Left lung (tissue), 10 donors: ENCODE results near the gene SLCO4A1. TPM values are rescaled to one million over a fixed set of nuclear protein-coding genes. Genes with fewer than 3 reads are reported as not detected.
"Not testable (repeated sequence)": the region's sequence is repeated elsewhere in the genome, so short reads cannot be mapped to it uniquely, and the experiment has no call there.

Experiments used
- ATAC-seq: fragments of 200-7000 bp; cut with Tn5 transposase; one replicate; pipeline ENCODE4 v1.9.1; 2020; ENCODE audit warnings: moderate library complexity
- DNase-seq, 4 donors: peaks; one replicate each; pipeline ENCODE4 v3.0.0-alpha.2; 2013 to 2020
- H3K27ac ChIP-seq, 2 donors: fragments of 200-600 bp; sonication (generic) in 1 of 2; one replicate each; pipeline versions ENCODE4 v1.5.0 to v1.8.0; 2020 to 2021
- H3K27me3 ChIP-seq, 2 donors: fragments of 200-600 bp; sonication (generic) in 1 of 2; one replicate each; pipeline versions ENCODE4 v1.5.0 to v1.8.0; 2020 to 2021
- H3K36me3 ChIP-seq, 2 donors: fragments of 200-600 bp; sonication (generic) in 1 of 2; one replicate each; pipeline versions ENCODE4 v1.5.0 to v1.8.0; 2020 to 2021
- H3K4me1 ChIP-seq, 2 donors: fragments of 200-600 bp; one replicate each; pipeline ENCODE4 v1.8.0; 2021
- H3K4me3 ChIP-seq, 2 donors: fragments of 200-600 bp; sonication (generic) in 1 of 2; one replicate each; pipeline versions ENCODE4 v1.5.0 to v1.8.0; 2020 to 2021; ENCODE audit warnings: mild to moderate bottlenecking in 1 of 2
- H3K9me3 ChIP-seq, 2 donors: fragments of 200-600 bp; sonication (generic) in 1 of 2; one replicate each; pipeline versions ENCODE4 v1.5.0 to v1.8.0; 2020 to 2021
- CTCF ChIP-seq, 2 donors: fragments of 200-600 bp; sonication (generic) in 1 of 2; IDR thresholded peaks; one replicate each; pipeline versions ENCODE4 v1.5.0 to v1.8.0; 2021; ENCODE audit warnings: antibody characterized with exemption in 2 of 2
- intact Hi-C, 2 donors: fragments of 100-400 bp; cut with DNase I; formaldehyde crosslinking; loops; one replicate each; pipeline versions ENCODE4 v1.11.2 to v1.14.2; 2022
- polyA plus RNA-seq, 6 donors: library from polyadenylated mRNA; unstranded; fragments of 120-200 nt; gene quantifications; one replicate each; pipeline ENCODE4 v1.2.1, GENCODE V29; 2013; ENCODE audit not compliant: insufficient read length in 6 of 6
- total RNA-seq, 2 donors: library from RNA; stranded (reverse); fragmentation: NEBNext Ultra II Directional; extraction: Animal tissue kit (Norgen Biotek cat#: 25700); gene quantifications; one replicate each; pipeline ENCODE4 v1.2.1, GENCODE V29; 2021
- donor health status: DM: no; HTN: yes; CAD: no.
- donor health status: DM: no; HTN: no; CAD: no.

SLCO4A1 gene
- total and polyA plus RNA-seq, 8 donors: 0.20 to 47.2 (median 0.60) TPM

- H3K36me3 ChIP-seq: no peaks in the 10 kb centered on the region
- peaks cover 0 to 39% of the 10 kb centered on the region in 2 donors for H3K27me3 ChIP-seq
- H3K4me1 ChIP-seq: peaks cover 0 to 57% of the 10 kb centered on the region in 2 donors
- H3K4me3 ChIP-seq: no peak overlapping the region
- peak overlapping the region in 1 of 2 donors; percentile 10 for H3K27ac ChIP-seq
- DNase-seq (no peak), ATAC-seq (no peak)
- intact Hi-C loops: no loop called here
- peaks cover 0 to 6% of the 10 kb centered on the region in 2 donors for H3K9me3 ChIP-seq
- TF ChIP-seq CTCF (IDR thresholded peaks at IDR 0.05): no peak
Measured at GRCh38 chr20:62677678-62678077, 35.4 kb downstream of the SLCO4A1 start.

- DNase-seq (no peak), ATAC-seq (no peak)
- Histone ChIP-seq H3K27ac (peak overlapping the region in 1 of 2 donors; percentile 10), H3K4me1 (peaks cover 0 to 56% of the 10 kb centered on the region in 2 donors), H3K9me3 (peaks cover 0 to 6% of the 10 kb centered on the region in 2 donors), H3K4me3 (no peak overlapping the region), H3K27me3 (peaks cover 0 to 48% of the 10 kb centered on the region in 2 donors), H3K36me3 (no peaks in the 10 kb centered on the region)
- intact Hi-C loops: no loop called here
- no peak for TF ChIP-seq CTCF (IDR thresholded peaks at IDR 0.05)
Measured at GRCh38 chr20:62678553-62678952, 36.2 kb downstream of the SLCO4A1 start.

DNA sequence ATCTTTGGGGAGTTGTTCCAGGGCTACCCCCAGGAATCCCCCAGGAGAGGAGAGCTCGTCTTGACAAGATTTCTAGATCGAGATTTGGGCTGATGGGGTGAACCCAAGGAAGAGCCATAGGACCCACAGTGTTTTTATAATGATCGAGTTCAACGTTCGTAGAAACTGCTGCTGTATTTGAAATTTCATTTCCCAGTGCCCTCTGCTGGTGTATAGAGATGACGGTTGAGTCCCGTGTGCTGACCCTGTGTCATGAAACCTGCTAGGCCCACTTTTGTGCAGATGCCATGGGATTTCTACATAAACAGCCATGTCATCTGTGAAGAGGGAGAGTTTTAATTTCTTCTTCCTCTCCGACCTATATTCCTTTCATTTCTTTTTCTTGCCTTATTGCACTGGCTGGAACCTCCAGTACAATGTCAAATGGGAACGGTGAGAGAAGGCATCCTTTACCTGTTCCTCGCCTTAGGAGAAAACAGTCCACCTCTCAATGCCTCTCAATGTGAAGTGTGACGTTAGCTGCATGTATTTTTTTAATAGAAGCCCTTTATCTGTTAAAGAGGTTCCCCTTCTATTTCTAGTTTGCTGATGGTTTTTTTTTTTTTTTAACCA lies 37.8 kb downstream of the SLCO4A1 start:
- intact Hi-C loops: no loop called here
- Histone ChIP-seq H3K36me3 (no peaks in the 10 kb centered on the region), H3K27ac (no peak overlapping the region), H3K4me3 (no peak overlapping the region), H3K9me3 (peaks cover 0 to 6% of the 10 kb centered on the region in 2 donors), H3K4me1 (peaks cover 0 to 42% of the 10 kb centered on the region in 2 donors), H3K27me3 (peaks cover 0 to 46% of the 10 kb centered on the region in 2 donors)
- ATAC-seq: no peak
- TF ChIP-seq CTCF (IDR thresholded peaks at IDR 0.05): no peak
- DNase-seq: no peak

- no peak for DNase-seq
- no peaks in the 10 kb centered on the region for H3K36me3 ChIP-seq
- peaks cover 0 to 56% of the 10 kb centered on the region in 2 donors for H3K27me3 ChIP-seq
- peaks cover 0 to 6% of the 10 kb centered on the region in 2 donors for H3K9me3 ChIP-seq
- intact Hi-C loops: no loop called here
- peaks cover 0 to 32% of the 10 kb centered on the region in 2 donors for H3K4me1 ChIP-seq
- no peak for TF ChIP-seq CTCF (IDR thresholded peaks at IDR 0.05)
- peak overlapping the region in 1 of 2 donors; percentile 60 for H3K27ac ChIP-seq
- ATAC-seq: no peak
- H3K4me3 ChIP-seq: no peak overlapping the region
Measured at GRCh38 chr20:62682912-62683517, 40.7 kb downstream of the SLCO4A1 start.

DNA sequence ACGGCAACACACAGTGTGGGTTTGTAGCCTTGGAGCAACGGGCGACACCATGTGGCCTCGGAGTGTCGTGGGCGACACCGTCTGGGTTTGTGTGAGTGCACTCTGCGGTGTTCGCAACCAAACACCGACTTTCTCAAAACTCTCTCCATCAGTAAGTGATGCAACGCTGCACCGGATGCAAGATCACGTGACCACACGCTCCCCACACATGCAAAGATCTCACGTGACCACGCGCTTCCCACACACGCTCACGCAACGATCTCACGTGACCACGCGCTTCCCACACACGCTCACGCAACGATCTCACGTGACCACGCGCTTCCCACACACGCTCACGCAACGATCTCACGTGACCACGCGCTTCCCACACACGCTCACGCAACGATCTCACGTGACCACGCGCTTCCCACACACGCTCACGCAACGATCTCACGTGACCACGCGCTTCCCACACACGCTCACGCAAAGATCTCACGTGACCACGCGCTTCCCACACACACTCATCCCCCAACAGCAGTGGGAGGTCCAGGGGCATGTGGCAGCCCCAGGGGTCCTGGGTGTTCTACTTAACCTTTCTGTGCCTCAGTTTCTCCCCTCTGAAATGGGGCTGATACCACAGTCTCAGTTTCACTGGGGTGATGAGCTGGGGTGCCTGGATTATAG lies 41.5 kb downstream of the SLCO4A1 start:
- peaks cover 0 to 56% of the 10 kb centered on the region in 2 donors for H3K27me3 ChIP-seq
- peak overlapping the region in 1 of 2 donors; percentile 60 for H3K27ac ChIP-seq
- H3K36me3 ChIP-seq, ATAC-seq, intact Hi-C loops, H3K4me3 ChIP-seq, H3K9me3 ChIP-seq, DNase-seq: not testable (repeated sequence)
- H3K4me1 ChIP-seq: peaks cover 0 to 24% of the 10 kb centered on the region in 2 donors
